ENCODE results near the gene HEATR5A. TPM values are rescaled to one million over a fixed set of nuclear protein-coding genes. Genes with fewer than 3 reads are reported as not detected.
A peak's percentile ranks its signal among the peaks of the same experiment; 100 is the strongest.

The HEATR5A gene
- total RNA-seq, 4 donors from 2014 or later: 15.3 to 58.4 (median 38.5) TPM

DNA sequence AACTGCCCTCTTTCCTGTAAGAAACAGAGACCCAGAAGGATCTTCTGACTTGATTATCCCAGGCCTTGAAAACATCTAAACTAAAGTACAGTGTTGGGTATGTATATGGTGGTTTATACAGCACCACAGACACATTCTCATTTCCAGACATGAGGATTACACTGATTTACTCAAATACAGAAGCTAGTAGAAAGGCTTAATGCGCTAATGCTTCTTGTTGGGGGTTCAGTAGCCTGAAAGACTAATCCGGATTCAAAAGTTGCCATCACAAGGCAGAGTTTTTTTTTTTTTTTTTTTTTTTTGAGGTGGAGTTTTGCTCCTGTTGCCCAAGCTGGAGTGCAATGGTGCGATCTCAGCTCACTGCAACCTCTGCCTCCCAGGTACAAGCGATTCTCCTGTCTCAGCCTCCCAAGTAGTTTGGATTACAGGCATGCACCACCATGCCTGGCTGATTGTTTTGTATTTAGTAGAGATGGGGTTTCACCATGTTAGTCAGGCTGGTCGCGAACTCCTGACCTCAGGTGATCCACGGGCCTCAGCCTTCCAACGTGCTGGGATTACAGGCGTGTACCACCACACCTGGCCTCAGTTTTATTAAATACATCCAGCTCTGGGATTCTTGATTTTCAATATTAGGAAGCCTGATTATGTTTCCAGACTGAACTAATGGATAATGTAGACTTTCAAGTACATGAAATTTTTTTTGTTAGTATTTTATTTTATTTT, 166.4 kb downstream of the HEATR5A start:
- H3K4me3 ChIP-seq: no peak overlapping the region
- H3K4me1 ChIP-seq: peaks cover 0 to 13% (median 8%) of the 10 kb centered on the region in 4 donors
- DNase-seq: no peak
- 95 to 100% methylated on average over 2 to 9 of the region's 9 CpGs for WGBS, 2 donors (ENCODE audit: low coverage in 1 of 2)
- intact Hi-C loops (cut with DNase I; ENCODE audit: low total_unique reads): no loop called here
- no peaks in the 10 kb centered on the region for H3K27me3 ChIP-seq
- no peak for TF ChIP-seq POLR2AphosphoS5 (IDR thresholded peaks at IDR 0.05)
- TF ChIP-seq CTCF (IDR thresholded peaks at IDR 0.05): no peak
- no peak for TF ChIP-seq POLR2A (IDR thresholded peaks at IDR 0.05)
- TF ChIP-seq EP300 (IDR thresholded peaks at IDR 0.05; ENCODE audit: low read depth): no peak
- H3K27ac ChIP-seq: no peak overlapping the region
- in situ Hi-C loops (cut with MboI; ENCODE audit: low pct_ligation_motif_present in 1 of 4, low pct_unique_long_range_greater_than_20kb in 1 of 4, low sequenced_read_pairs in 3 of 4): no loop called here
- no peaks in the 10 kb centered on the region for H3K9me3 ChIP-seq
- no peaks in the 10 kb centered on the region for H3K36me3 ChIP-seq

DNA sequence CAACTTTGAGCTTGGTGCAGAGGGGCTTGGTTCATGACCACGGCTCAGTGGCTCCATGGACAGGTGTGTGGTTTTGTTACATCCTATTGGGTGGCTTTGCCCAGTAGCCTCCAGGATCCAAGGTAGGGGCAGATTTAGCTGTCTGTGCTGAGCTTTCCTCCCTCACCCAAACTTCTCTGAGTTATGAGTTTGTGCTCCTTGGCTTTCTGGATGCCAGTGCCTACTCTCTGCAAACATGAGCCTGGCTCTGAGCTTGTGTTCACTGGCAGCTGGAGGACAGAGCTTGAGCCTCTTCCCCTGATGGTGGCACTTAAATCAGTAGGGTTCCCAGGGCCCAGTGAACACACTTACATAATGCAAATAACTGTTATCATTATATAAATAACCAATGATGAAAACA, 167.5 kb downstream of the HEATR5A start:
- intact Hi-C loops (cut with DNase I; ENCODE audit: low total_unique reads) (no loop called here), in situ Hi-C loops (cut with MboI; ENCODE audit: low pct_ligation_motif_present in 1 of 4, low pct_unique_long_range_greater_than_20kb in 1 of 4, low sequenced_read_pairs in 3 of 4) (no loop called here)
- no peak for DNase-seq
- WGBS, 2 donors (ENCODE audit: low coverage in 1 of 2): 83 to 95% methylated on average over 1 of the region's 1 CpG
- Histone ChIP-seq H3K27ac (no peak overlapping the region), H3K27me3 (no peaks in the 10 kb centered on the region), H3K9me3 (no peaks in the 10 kb centered on the region), H3K4me1 (peaks cover 0 to 6% (median 4%) of the 10 kb centered on the region in 4 donors), H3K36me3 (no peaks in the 10 kb centered on the region), H3K4me3 (no peak overlapping the region)
- TF ChIP-seq EP300 (IDR thresholded peaks at IDR 0.05; ENCODE audit: low read depth): no peak
- TF ChIP-seq POLR2AphosphoS5 (IDR thresholded peaks at IDR 0.05): no peak
- no peak for TF ChIP-seq CTCF (IDR thresholded peaks at IDR 0.05)
- TF ChIP-seq POLR2A (IDR thresholded peaks at IDR 0.05): no peak

DNA sequence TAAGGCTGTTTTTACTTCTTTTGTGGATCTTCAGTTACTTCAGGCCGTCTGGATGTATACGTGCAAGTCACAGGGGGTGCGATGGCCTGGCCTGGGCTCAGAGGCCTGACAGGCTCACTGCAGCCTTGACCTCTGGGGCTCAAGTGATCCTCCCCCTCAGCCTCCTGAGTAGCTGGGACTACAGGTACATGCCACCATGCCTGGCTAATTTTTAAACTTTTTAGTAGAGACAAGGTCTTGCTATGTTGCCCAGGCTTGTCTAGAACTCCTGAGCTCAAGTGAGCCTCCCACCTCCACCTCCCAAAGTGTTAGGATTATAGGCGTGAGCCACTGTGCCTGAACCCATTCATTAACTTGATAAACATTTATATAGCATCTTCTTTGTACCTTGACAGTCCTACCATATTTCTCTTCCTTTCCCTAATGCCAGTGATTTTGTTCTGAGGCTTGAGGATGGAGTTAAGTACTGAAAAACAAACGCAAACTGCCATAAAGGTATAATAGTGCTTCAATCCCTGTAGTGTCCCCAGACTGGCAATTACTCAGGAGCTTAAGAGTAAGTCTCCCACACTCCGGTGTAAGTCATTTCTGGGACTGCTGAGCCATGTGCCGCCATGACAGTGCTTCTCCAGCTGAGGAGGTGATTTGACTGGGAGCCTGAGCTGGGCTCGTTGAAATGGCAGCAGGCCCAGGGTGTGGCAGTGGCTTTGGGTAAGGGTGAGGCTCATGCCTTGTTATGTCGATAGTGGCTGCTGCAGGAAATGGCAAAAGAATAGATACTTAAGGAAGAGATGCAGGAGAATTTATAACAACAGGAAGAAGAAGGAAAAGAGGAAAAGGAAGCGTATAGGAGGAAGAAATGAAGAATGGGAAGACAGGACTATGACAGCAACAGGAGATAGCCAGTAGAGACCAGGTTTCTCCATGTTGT, 169.1 kb downstream of the HEATR5A start:
- no peaks in the 10 kb centered on the region for H3K27me3 ChIP-seq
- TF ChIP-seq POLR2A (IDR thresholded peaks at IDR 0.05) (peak; percentile 54), CTCF (IDR thresholded peaks at IDR 0.05) (no peak), EP300 (IDR thresholded peaks at IDR 0.05; ENCODE audit: low read depth) (no peak), POLR2AphosphoS5 (IDR thresholded peaks at IDR 0.05) (peak; percentile 17 to 32 (median 32))
- H3K4me3 ChIP-seq: no peak overlapping the region
- in situ Hi-C loops (cut with MboI; ENCODE audit: low pct_ligation_motif_present in 1 of 4, low pct_unique_long_range_greater_than_20kb in 1 of 4, low sequenced_read_pairs in 3 of 4): no loop called here
- peaks cover 0 to 6% (median 0%) of the 10 kb centered on the region in 4 donors for H3K4me1 ChIP-seq
- H3K27ac ChIP-seq: peak overlapping the region; percentile 60 to 83 (median 76)
- WGBS, 2 donors (ENCODE audit: low coverage in 1 of 2): 44 to 64% methylated on average over 4 to 10 of the region's 10 CpGs
- DNase-seq: peak; percentile 69
- no peaks in the 10 kb centered on the region for H3K36me3 ChIP-seq
- intact Hi-C loops (cut with DNase I; ENCODE audit: low total_unique reads): no loop called here
- H3K9me3 ChIP-seq: no peaks in the 10 kb centered on the region

DNA sequence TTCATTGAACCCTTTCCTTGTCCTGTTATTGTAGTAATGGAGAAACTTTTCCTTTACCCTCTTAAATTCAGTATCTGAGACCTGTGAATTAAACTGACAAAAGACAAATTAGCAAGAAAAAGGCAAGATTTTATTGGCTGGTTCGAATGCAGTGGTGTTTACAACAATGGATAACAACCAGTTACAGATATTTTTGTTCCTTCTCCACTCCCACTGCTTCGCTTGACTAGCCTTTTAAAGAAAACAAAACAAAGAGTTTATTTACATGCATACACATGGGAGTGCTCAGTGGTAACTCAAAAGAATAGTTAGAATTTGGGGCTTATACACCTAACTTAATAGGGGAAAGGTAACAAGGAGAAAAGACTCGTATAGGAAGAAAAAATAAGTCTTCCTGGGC, 175.7 kb downstream of the HEATR5A start:
- Histone ChIP-seq H3K4me1 (peaks cover 8 to 31% (median 12%) of the 10 kb centered on the region in 4 donors), H3K36me3 (no peaks in the 10 kb centered on the region), H3K4me3 (no peak overlapping the region), H3K27me3 (no peaks in the 10 kb centered on the region), H3K9me3 (no peaks in the 10 kb centered on the region), H3K27ac (peak overlapping the region; percentile 75 to 85 (median 80))
- TF ChIP-seq POLR2A (IDR thresholded peaks at IDR 0.05): no peak
- no peak for TF ChIP-seq CTCF (IDR thresholded peaks at IDR 0.05)
- TF ChIP-seq POLR2AphosphoS5 (IDR thresholded peaks at IDR 0.05): no peak
- TF ChIP-seq EP300 (IDR thresholded peaks at IDR 0.05; ENCODE audit: low read depth): no peak
- in situ Hi-C loops (cut with MboI; ENCODE audit: low pct_ligation_motif_present in 1 of 4, low pct_unique_long_range_greater_than_20kb in 1 of 4, low sequenced_read_pairs in 3 of 4): no loop called here
- intact Hi-C loops (cut with DNase I; ENCODE audit: low total_unique reads): no loop called here
- no peak for DNase-seq
- 54 to 65% methylated on average over 3 of the region's 3 CpGs for WGBS, 2 donors (ENCODE audit: low coverage in 1 of 2)

All from transverse colon (tissue), 4 donors.